Fibroblast of mammary gland (primary cell): Measurements from ENCODE around the gene ABCC10.
"Not testable (repeated sequence)": the region's sequence is repeated elsewhere in the genome, so short reads cannot be mapped to it uniquely, and the experiment has no call there.

Experiments used
- DNase-seq: peaks from one replicate; pipeline ENCODE4 v3.0.0-alpha.2; 2010; ENCODE audit warnings: low read depth
- H3K4me3 ChIP-seq: 2 replicates; pipeline ENCODE4 v1.5.1; 2011; ENCODE audit warnings: low read depth, mild to moderate bottlenecking, low read length, moderate library complexity; ENCODE audit not compliant: control insufficient read depth
- CTCF ChIP-seq: conservative IDR thresholded peaks from 2 replicates; pipeline ENCODE4 v1.5.1; 2011; ENCODE audit warnings: low read depth, low read length, inconsistent platforms; ENCODE audit not compliant: control insufficient read depth, insufficient read depth

The ABCC10 gene

DNA sequence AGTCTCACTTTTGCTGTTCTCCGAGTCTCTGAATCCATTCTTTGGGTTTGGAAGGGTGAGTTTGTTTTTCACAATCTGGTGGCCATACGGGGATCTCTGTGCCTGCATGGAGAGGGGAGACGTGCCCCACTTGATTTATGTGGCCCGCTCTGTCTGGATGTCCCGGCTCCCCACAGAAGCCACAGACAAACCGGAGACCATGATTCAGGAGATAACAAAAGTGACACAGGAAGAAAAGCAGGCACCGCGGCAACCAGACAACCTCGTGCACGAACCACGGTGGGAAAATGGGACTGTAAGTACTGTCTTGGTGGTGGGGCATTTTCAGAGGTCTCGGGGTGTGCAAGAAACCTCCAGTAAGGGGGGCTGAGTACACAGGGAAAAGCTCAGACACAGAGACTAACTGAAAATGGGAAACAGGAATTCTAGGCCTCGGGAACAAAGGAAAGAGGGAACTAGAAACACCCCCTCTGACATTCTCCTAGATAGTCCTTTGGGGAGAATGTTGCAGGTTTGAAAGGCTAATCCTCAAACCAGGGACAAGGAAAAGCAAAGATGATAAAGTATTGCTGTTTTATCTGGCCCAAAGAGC is 35.8 kb upstream of the ABCC10 start:
- no peak for DNase-seq
- no peak for TF ChIP-seq CTCF
- no peak overlapping the region for H3K4me3 ChIP-seq

GRCh38 chr6:43393133-43393532 is 34.2 kb upstream of the ABCC10 start:
- not testable (repeated sequence) for DNase-seq, H3K4me3 ChIP-seq

- no peak for DNase-seq
- H3K4me3 ChIP-seq, result no peak overlapping the region
- no peak for TF ChIP-seq CTCF
Measured at GRCh38 chr6:43393602-43394001, 33.7 kb upstream of the ABCC10 start.

GRCh38 chr6:43394982-43395381 is 32.4 kb upstream of the ABCC10 start:
- TF ChIP-seq CTCF, result no peak
- no peak for DNase-seq
- H3K4me3 ChIP-seq, result no peak overlapping the region

- no peak overlapping the region for H3K4me3 ChIP-seq
- no peak for TF ChIP-seq CTCF
- DNase-seq, result no peak
Measured at GRCh38 chr6:43395776-43396175, 31.6 kb upstream of the ABCC10 start.

GRCh38 chr6:43396408-43397149 is 30.8 kb upstream of the ABCC10 start:
- TF ChIP-seq CTCF, result no peak
- DNase-seq, result no peak

DNA sequence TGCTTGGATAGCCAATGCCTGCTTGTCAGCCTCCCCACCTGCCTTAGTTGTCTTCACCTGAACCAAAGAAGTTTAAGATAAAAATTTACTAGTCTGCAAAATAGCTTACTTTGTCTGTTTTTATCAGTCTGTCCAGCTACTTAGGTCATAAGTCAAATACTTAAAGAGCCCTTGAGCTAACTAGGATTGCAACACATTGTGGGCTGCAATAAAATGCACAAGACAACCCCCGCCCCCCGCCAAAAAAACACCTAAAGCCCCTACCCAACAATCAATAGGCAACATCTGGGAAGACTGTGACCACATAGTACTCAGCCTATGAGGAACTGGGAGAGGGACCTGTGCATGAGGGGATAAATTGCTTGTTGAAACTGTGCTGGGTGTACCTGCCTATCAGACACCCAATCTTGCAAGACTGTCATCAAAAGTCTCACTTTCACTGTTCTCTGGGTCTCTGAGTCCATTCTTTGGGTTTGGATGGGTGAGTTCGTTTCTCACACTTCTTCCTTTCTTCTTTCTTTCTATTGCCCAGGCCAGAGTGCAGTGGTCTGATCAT is 27.3 kb upstream of the ABCC10 start:
- no peak overlapping the region for H3K4me3 ChIP-seq
- DNase-seq, result no peak
- TF ChIP-seq CTCF, result no peak

More at GRCh38 chr6:43396408-43397149, 30.8 kb upstream of the ABCC10 start:
- no peak overlapping the region for H3K4me3 ChIP-seq
